GM18502 (cell line): Measurements from ENCODE around the gene XKRX.

Experiments
- ATAC-seq: cut with Tn5 transposase; IDR thresholded peaks from one replicate; pipeline ENCODE4 v1.9.1; 2021; ENCODE audit warnings: mild to moderate bottlenecking; ENCODE audit not compliant: unreplicated experiment, poor library complexity

The XKRX gene

DNA sequence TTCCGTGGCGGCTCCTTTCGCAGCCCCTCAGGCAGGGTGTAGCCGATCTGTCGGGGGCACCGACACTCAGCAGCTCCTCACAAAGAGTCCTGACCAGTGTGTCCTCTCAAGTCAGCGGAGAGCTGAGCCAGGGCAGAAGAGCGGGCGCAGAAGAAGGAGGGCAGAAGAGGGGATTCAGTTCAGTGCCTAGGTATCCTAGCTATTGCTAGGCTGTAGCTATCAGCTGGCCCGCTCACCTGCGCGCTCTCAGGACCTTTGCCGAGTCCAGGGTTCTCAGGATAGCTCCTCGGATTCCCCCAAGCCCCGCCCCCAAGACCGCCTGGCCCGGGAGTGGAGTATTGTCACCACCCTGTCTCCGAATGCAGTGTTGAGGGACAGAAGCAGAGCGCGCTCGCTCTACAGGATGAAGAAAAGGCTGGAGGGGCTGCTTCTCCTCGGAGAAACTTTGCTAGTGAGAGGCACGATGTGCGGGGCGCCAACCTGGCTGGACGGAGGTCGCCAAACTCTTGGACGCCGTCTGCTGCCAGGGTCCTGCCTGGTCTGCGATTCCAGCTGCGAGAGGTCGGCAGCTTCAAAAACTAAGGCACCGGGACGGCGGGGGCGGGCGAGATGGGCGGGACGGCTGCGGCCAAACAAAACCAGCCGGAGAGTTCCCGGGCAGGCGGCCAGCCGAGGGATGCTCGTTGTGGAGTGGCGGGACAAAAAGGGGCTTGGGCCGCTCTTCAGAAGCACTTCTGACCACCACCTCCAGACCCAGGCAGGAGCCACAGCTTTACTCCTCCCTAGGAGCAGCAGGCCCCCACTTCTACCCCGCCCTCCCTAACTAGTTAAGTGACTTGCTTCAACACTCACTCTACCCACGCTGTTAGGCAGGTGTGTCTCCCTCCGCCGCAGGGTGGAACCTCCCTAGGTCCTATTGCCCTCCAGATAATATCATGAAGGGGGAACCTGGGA, at the start of gene XKRX:
Gene XKRX, minus strand, starts transcription at position 258 of the 954 bp plus-strand sequence. CDS start 613 bp downstream, outside the sequence.
- peak; percentile 58 for ATAC-seq

DNA sequence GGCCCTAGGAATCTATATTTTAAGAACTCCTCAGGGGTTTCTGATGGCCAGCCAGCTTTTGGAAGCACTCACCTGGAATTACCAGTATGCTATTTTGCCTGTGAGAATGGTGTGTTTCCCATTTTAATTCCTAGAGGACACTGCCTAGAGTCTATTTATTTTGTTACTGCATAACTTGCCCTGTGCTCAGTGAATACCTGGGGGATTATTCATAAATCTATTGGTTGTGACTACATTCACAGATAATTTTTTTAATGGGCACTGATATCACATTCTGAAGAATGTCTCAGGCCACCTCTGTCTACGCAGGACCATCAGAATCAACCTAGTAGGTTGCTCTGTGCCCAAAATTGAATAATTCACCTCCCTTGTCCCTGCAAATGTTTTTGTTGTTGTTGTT, 47.5 kb upstream of the XKRX start:
- no peak for ATAC-seq

DNA sequence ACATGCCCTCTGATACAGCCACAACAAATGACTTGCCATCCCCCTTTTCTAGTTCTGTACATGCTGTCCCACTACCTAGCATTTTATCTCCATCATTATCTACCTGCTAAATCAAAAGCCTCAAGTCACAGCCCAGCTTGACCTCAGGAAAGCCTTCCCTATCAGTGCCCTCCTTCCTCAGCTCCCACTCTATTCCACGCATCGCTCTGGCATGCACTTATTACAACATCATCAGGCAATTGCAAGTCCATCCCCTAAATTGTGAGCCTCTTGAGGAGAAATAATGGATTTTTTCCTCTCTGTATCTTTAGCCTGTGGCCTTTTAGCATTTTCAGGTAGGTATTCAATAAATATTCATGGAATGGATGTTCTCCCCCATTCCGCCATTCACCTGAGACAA, 46.5 kb upstream of the XKRX start:
- ATAC-seq: no peak

DNA sequence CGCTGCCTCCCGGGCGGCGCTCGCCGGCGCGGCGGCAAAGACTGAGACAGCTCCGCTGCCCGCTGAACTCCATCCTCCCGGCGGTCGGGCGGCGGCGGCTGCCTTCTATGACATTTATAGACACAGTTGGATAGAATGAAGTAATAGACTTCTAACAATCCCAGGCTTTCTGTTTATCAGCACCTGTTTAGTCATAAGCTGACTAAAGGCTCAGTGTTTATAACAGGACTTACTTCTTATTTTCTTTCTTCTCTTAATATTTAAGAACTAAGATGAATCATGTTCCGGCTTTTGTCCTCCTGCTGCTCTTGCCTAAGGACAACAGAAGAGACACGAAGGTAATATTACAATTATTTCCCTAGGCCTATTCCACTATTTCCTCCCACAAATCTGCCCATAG, 44.7 kb upstream of the XKRX start:
- no peak for ATAC-seq

DNA sequence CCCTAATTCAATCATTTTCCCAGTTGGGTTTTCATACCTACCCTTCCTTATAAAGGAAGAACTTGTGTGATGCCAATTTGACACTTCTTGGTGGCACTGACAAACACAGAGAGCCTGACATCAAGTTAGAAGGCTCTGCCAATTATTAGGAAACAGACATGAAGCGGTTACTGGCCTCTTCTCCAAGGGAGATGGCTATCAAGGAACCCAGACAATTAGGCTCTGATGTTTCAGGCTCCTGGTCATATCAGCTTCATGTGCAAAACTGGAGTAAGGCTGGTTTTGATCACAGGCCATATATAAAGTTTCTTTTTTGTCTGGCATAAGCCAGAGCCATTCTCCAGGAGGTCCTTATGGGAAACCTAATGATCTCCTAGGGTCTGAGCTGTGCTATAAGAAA, 41.2 kb upstream of the XKRX start:
- ATAC-seq: no peak

DNA sequence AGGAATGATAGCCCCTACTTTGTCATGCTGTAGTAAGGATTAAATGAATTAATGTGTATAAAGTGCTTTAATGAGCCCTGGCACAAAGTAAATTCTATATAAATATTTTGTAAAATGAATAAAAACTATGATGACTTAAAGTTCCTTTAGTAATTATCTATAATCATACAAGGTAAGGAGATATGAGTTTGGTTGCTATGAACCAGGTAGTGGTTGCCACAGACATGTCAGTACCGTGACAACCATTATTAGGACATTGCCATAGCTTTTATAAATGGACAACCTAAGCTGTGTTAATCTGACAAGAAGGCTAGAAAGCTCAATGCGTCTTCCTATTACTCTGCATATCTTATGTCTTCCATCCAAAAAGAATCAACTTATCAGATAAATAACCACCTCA, 40.7 kb upstream of the XKRX start, which contains the start of gene ARL13A:
Gene ARL13A, plus strand, starts transcription at position 301 of the 400 bp plus-strand sequence. CDS start 3,982 bp downstream, outside the sequence.
- no peak for ATAC-seq

DNA sequence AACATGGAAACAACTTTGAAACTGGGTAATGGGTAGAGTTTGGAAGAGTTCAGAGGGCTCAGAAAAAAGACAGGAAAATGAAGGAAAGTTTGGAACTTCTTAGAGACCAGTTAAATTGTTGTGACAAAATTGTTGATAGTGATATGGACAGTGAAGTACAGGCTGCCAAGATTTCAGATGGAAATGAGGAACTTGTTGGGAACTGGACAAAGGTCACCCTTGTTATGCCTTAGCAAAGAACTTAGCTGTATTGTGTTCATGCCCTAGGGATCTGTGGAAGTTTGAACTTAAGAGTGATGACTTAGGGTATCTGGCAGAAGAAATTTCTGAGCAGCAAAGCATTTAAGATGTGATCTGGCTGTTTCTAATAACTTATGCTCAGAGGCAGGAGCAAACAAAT, 35.6 kb upstream of the XKRX start:
- ATAC-seq: no peak

DNA sequence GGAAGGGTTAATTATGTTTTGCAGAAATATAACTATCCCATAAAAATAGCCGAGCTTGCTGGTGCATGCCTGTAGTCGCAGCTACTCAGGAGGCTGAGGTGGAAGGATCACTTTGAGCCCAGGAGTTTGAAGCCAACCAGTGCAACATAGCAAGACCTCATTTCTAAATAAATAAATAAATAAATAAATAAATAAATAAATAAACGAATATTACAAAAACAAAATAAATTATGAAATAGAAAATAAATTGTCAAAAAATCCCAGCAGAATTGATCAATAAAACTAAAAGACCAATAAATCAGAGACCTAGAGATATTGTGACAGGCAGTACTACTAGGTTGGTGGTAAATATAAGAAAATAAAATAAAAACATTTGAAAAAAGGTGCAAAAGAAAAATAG, 34.1 kb upstream of the XKRX start:
- ATAC-seq: no peak

DNA sequence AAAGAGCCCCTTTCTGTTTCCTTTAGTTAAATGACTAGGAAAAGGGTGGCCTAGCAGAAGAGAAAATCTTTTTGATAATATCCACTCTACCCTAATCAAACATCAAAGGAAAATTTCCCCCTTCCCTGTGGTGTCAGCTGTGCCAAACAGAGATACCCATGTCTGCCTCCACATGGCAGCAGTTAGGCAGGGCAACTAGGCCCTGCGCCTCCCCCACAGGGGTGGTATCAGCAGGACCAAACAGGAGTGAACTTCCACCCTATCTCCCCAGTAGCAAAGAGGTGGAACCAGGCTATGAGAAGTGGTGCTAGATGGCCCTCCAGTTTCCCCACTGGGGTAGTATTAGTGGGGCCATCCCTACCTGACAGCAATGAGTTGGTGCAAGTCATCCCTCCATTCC, 19.8 kb upstream of the XKRX start:
- ATAC-seq: no peak

DNA sequence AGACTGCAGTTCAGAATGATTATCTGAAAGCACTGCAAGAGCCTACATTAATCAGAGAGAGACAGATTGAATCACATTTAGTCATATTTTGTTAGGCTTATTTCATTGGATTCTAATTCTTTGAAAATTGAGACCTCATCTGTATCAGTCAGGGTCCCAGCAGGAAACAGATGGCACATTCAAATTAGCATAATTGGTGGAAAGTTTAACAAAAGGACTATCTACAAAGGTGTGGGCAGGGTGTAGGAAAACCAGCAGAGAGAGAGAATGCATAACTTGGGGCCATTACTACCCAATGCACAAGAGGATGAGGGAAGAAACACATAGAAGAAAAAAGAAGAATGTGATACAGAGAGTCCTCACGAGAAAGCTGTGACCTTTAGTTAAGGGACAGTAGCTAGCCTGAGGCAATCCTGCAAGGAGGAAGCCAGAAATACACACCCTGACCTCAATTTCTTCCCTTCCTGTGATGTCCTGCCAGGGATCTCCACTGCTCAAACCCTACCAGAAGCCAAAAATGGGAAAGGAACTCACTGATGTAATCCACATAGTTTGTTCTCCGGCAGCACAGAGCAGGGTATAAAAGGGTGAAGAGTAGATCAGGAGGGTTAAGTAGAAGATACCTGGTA, 17.7 kb upstream of the XKRX start:
- no peak for ATAC-seq

DNA sequence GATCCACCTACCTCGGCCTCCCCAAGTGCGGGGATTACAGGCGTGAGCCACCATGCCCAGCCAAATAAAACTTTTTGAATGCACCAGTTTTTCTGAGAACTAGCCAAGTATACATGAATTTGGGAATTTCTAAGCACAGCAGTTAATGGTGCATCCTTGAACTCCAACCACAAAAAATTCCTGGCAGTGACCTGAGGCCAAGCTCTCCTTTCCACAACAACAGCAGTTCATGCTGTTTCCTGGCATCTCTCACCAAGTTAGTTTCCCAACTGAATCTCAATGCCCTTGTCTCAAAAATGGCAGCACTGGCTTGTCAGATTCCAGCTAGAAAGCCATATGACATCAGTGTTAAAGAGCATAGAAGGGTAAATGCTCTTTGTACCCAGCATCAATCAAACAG, 15.9 kb upstream of the XKRX start:
- no peak for ATAC-seq

DNA sequence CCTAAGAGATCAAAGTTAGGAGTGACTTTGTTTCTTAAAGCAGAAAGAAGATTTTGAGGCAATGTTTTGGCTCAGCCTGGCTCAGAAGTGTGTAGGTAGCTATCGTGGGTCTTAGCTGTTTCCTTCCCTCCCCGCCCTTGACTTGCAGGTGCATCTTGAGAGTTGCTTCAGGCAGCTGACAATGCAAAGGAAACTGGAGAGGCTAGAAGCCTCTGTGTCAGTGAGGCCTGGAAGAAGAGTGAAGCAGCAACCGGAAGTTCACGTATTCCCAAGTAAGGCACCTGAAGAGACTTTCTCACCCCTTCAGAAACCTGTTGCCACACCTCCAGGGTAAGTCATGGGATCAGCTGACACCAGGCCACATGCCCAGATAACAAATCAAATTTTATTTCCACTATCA, 10.6 kb upstream of the XKRX start:
- ATAC-seq: no peak

DNA sequence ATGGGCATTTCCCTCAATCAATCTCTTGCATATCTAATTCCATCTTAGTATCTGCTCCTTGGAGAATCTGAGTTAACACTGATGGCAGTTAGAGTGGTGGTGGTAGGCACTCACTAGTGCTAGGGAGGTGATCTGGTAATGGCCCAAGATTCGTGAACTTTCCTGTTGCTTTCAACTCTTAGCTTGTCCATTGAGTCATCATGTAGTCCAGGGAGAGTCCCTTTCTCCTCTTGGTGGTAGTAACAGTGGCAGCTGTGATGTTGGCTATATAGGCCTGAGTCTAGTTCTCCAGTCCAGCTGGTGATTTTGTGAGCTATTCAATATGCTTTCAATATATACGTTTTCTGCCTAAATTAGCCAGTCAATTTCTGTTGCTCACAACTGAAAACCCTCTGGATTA, 7.0 kb upstream of the XKRX start:
- ATAC-seq: no peak

DNA sequence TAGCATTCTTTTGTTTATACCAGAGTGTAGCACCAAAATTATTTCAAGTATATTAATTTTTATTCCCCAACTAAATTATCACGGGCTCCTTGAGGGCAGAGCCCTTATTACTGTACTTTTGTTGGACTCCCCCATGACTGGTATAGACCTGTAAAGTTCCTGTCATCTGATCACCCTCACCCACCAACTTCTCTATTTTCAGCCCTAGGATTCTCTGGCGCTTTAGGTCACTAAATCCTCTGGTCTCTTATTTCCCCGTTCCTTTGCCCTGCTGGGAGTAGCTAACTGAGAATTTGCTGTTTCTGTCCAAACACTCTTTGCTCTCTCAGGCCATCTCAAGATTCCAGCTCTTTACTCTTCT, 3.2 kb upstream of the XKRX start:
- ATAC-seq: peak; percentile 37

DNA sequence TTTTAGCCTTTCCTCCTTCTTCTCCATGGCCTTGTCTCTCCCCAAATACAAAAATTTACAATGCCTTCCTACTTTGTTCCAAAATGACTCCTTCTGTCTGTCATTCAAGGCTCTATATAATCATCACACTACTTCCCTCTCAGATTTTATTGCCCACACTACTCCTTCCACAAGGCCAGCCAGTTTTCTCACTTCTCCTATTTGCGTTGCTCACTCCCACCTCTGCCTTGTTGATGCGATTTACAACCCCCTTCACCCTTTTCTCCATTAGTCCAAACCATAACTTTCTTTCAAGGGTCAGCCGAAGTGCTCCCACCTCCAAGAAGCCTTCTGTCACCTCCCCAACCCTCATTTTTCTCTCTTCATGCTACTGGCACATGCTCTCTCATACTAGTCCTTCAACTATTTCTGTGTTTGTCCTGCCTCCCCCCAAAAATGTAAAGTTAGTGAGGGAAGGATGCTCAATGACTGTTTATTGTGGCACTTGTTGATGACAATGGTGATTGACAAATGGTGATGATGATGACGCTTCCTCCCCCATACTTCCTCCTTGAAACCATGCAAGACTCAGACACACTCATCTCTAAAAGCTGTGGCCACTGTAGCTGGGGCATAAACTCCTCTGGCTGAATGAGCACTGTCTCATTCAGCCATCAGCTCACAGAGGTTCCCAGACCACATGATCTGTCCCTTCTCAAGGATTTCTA, 2.7 kb upstream of the XKRX start:
- ATAC-seq: peak; percentile 83

DNA sequence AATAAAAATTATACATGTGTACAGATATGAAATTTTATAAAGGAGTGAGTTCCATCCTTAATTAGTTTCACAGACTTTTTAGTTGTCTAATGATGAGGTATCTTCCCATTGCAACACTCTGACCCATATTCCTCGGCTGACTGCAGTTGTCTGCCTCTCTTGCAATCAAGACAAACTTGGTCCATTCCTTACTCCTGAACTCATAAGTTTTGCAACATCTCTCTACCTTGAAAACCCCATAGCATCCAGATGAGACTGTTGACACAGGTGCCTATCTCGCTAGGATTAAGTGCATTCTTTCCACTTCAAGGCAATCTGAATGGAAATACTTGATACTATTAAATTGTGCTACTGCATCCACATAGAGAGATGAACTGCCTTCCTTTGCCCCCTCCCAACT, 2.3 kb downstream of the XKRX start:
- ATAC-seq: no peak

DNA sequence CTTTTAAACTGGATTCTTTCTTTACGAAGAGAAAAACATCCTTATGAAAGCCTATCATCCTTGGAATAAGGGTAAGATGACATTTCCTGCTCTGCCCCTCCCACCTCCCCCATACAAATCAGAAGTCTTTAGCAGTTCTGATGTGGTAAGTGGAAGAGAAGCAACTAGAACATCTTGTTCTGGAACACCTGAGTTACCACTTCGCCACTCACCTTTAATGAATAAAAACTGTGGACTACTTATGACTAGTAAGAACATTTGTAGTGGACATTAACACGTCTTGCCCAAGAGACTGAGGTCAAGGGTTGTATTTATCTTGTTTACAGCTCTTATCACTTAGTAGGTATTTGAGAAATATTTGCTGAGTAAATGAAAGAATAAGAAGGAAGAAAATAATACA, 4.3 kb downstream of the XKRX start:
- ATAC-seq: no peak

DNA sequence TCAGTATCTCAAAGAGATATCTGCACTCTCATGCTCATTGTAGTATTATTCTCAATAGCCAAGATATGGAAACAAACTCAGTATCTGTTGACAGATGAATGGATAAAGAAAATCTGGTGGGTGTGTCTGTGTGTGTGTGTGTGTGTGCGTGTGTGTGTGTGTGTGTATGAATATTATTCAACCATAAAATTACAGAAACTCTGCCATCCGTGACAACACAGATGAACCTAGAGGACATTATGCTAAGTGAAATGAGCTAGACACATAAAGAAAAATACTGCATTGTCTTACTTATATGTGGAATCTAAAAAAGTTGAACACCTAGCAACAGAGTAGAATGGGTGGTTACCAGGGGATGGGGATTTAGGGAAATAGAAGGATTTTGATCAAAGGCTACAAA, 13.2 kb downstream of the XKRX start:
- ATAC-seq: no peak

DNA sequence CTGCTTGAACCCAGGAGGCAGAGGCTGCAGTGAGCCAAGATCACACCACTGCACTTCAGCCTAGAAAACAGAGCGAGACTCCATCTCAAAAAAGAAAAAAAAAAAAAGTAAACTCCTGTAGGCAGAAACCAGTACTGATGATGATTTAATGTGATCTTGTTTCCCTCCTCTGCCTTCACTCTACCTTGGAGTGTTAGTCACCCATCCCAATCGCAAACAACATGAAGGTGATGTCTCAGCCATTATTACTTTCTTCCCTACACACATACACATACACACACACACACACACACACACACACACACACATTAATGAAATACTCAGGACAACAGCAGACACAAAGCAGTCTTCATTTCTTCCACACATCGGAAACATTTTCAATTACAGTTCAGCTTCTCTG, 15.6 kb downstream of the XKRX start:
- ATAC-seq: no peak

DNA sequence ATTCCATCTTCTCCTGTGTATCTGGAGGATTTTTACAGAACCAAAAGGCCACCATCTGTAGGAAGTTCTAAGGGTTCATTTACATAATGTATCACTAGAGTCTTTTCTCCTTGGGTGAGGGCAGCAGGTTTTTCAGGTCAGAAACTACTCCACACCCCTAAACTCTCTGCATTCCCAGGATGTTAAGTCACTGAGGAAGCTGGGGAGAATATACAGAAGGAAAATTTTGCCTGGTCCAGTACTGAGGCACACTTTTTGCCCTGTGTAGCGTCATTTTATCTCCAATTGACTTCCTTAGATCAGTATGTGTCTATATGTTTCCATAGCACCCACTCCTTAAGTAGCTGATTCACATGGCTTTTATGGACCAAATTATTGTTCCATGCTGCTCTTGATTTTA, 17.0 kb downstream of the XKRX start:
- no peak for ATAC-seq

DNA sequence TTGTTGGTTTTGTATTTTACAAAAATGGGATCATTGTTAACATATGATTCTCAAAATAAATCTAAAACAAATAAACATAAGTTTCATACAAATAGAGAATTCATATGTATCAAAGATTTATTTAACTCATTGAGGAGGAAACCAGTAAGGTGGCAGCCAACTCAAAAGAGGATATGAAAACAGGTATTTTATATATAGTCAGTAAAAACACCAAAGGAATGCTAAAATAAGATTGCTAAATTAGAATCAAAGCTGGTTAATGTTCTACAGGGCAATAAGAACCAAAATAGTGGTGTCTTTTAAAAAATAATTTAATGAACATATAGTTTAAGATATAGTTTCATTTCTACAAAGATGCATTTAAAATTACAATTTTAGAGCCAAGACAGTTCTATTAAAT, 23.1 kb downstream of the XKRX start:
- no peak for ATAC-seq
